GM12878 (cell line): ENCODE results near the gene RSRP1.

Source experiments
- CTCF ChIP-seq, 3 experiments: IDR thresholded peaks in 2 of 3; conservative IDR thresholded peaks in 1 of 3; 2 replicates each; pipeline ENCODE4 v1.5.1; 2011; ENCODE audit warnings: low read depth in 3 of 3, low read length in 3 of 3, mild to moderate bottlenecking in 3 of 3, control low read depth in 2 of 3, moderate library complexity in 2 of 3, inconsistent platforms in 1 of 3, mixed read lengths in 1 of 3; ENCODE audit not compliant: control insufficient read depth in 2 of 3, insufficient read depth in 1 of 3; ENCODE audit errors: extremely low read depth in 1 of 3
- MAX ChIP-seq: IDR thresholded peaks from 2 replicates; pipeline ENCODE4 v1.6.1; 2012; ENCODE audit warnings: low read depth, low read length, improper control_type of control experiment
- POLR2A ChIP-seq: IDR thresholded peaks from 2 replicates; pipeline ENCODE4 v1.6.1; 2011; ENCODE audit warnings: low read depth, mild to moderate bottlenecking, low read length

- TF ChIP-seq CTCF (IDR thresholded peaks at IDR 0.05 in 2 of 3, conservative IDR thresholded peaks at IDR 0.05 in 1 of 3; ENCODE audit: control insufficient read depth in 2 of 3, extremely low read depth in 1 of 3, insufficient read depth in 1 of 3, low read depth in 3 of 3, low read length in 3 of 3): no peak
- no peak for TF ChIP-seq POLR2A
- TF ChIP-seq MAX: no peak
Observed at GRCh38 chr1:25194054-25194453, 53.2 kb downstream of the RSRP1 start.
